ENCODE measurements around the gene PRDM15. TPM values are rescaled to one million over a fixed set of nuclear protein-coding genes. Genes with fewer than 3 reads are reported as not detected.

Gene PRDM15
- total RNA-seq, 6 experiments from 2014 or later, result 3.4 to 4.9 (median 4.0) TPM

DNA sequence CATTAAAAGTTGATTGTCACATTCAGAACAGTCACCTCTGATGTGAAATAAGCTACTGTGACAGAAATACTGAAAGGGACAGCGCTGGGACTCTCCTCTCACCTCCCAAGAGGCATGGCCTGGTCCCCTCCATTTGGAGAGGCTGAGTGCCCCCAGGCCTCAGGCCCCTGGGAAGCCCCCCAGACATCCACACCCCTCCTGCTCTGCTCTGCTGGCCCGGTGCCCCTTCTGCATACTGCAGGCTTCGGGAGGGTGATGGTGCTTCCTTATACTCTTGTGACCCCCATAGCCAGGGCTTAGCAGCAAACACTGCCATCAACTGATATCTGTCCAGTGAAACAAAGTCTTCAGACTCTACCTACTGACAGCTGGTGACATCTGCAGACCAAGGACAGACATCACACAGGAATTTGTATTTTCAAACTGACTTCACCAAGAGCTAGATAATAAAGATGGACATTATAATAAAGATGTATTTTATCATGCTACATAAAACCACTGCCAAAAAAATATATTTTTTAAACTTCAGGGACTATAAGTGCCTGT is 37.8 kb upstream of the PRDM15 start:
- H3K9me3 Mint-ChIP-seq, result no peaks in the 10 kb centered on the region
- H3K4me1 Mint-ChIP-seq (ENCODE audit: low read depth), result no peaks in the 10 kb centered on the region
- no peak overlapping the region for H3K27ac Mint-ChIP-seq
- H3K36me3 Mint-ChIP-seq (ENCODE audit: low read depth), result peaks cover 4% of the 10 kb centered on the region; the same call in 1 of the 2 replicates
- TF ChIP-seq, protein P1, sequence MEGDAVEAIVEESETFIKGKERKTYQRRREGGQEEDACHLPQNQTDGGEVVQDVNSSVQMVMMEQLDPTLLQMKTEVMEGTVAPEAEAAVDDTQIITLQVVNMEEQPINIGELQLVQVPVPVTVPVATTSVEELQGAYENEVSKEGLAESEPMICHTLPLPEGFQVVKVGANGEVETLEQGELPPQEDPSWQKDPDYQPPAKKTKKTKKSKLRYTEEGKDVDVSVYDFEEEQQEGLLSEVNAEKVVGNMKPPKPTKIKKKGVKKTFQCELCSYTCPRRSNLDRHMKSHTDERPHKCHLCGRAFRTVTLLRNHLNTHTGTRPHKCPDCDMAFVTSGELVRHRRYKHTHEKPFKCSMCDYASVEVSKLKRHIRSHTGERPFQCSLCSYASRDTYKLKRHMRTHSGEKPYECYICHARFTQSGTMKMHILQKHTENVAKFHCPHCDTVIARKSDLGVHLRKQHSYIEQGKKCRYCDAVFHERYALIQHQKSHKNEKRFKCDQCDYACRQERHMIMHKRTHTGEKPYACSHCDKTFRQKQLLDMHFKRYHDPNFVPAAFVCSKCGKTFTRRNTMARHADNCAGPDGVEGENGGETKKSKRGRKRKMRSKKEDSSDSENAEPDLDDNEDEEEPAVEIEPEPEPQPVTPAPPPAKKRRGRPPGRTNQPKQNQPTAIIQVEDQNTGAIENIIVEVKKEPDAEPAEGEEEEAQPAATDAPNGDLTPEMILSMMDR (IDR thresholded peaks at IDR 0.05), result no peak
- no peak overlapping the region for H3K4me3 Mint-ChIP-seq
- no peak for DNase-seq
- H3K27me3 Mint-ChIP-seq (ENCODE audit: insufficient read depth), result no peaks in the 10 kb centered on the region

DNA sequence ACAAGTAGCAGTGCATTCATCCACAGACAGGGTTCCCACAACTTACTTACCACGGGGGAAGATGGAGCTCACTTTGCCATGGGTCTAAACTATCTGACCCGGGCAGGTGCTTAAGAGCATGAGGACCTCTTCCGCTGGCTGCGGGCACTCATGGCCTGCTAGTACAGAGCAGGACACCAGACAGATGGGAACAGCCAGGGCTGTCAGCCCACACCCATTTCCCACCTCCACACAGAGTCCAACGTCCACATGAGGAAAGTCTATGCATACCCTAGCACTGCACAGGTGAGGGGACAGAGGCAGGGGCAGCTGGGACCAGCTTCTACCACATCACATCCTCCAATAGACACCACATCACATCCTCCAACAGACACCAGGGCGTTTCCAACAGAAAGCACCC is 35.8 kb upstream of the PRDM15 start:
- no peak overlapping the region for H3K27ac Mint-ChIP-seq
- no peaks in the 10 kb centered on the region for H3K4me1 Mint-ChIP-seq (ENCODE audit: low read depth)
- peaks cover 4% of the 10 kb centered on the region; the same call in 1 of the 2 replicates for H3K36me3 Mint-ChIP-seq (ENCODE audit: low read depth)
- TF ChIP-seq, protein P1 (IDR thresholded peaks at IDR 0.05), result no peak
- no peak for DNase-seq
- no peak overlapping the region for H3K4me3 Mint-ChIP-seq
- H3K27me3 Mint-ChIP-seq (ENCODE audit: insufficient read depth), result no peaks in the 10 kb centered on the region
- H3K9me3 Mint-ChIP-seq, result no peaks in the 10 kb centered on the region

DNA sequence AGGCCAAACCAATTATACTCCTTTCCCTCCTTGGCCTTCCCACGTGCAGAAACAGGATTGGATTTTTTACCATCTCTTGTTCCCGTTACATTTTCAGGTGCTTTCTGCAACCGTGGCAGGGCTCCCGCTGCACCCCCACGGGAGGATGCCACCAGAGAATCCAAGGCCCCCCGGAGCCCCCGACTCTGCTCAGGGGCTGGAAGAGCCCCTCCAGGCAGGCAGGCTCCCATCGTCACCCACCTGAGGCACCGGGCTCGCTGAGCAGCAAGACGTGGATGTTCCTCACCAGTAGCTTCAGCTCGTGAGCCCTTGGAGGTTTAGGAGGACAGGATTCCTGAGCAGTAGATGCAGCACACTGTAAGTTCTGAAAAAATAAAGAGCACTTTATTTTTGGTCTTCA is 35.2 kb upstream of the PRDM15 start:
- DNase-seq, result no peak
- TF ChIP-seq, protein P1 (IDR thresholded peaks at IDR 0.05), result no peak
- Mint-ChIP-seq H3K27me3 (ENCODE audit: insufficient read depth) (no peaks in the 10 kb centered on the region), H3K27ac (no peak overlapping the region), H3K4me3 (no peak overlapping the region), H3K36me3 (ENCODE audit: low read depth) (peaks cover 4% of the 10 kb centered on the region; the same call in 1 of the 2 replicates), H3K4me1 (ENCODE audit: low read depth) (no peaks in the 10 kb centered on the region), H3K9me3 (no peaks in the 10 kb centered on the region)

DNA sequence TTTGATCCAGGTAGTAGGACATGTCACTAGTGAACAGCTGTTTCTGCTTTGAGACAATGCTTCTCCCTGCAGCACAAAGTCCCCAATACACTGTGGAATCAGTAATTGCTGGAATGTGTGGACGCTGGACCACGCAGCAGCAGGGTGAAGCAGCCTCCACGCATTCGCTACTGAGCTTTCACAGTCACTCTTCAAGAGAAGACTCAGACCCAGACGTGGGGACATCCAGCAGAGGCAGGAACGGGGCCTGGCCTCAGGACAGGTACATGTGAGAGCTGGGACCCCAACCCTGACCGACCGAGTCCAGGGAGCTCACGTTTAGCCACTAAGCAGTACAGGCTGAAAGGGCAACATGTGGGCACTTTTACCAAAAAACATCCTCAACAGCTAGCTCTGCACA is 34.1 kb upstream of the PRDM15 start:
- TF ChIP-seq, protein P1 (IDR thresholded peaks at IDR 0.05), result no peak
- no peak for DNase-seq
- Mint-ChIP-seq H3K9me3 (no peaks in the 10 kb centered on the region), H3K27me3 (ENCODE audit: insufficient read depth) (no peaks in the 10 kb centered on the region), H3K27ac (no peak overlapping the region), H3K4me1 (ENCODE audit: low read depth) (no peaks in the 10 kb centered on the region), H3K36me3 (ENCODE audit: low read depth) (peaks cover 7% of the 10 kb centered on the region; the same call in 1 of the 2 replicates), H3K4me3 (no peak overlapping the region)

DNA sequence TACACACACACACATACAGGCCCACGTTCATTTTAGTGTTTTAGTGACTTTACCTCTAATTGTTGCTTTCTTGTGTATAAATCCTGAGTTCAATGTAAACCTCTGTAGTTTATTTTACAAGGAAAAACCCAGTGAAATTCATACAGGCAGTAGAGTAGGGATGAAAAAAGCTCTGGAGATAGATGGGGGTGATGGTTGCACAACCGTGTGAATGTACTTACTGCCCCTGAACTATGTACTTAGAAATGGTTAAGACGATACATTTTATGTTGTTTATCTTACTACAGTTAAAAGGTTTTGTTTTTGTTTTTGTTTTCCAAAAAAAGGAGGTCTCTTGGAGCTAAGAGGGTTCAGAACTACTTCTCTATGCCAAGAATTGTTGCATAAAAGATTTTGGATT is 29.7 kb upstream of the PRDM15 start:
- no peak for DNase-seq
- no peak overlapping the region for H3K27ac Mint-ChIP-seq
- H3K36me3 Mint-ChIP-seq (ENCODE audit: low read depth), result peaks cover 19% of the 10 kb centered on the region
- no peak overlapping the region for H3K4me3 Mint-ChIP-seq
- H3K9me3 Mint-ChIP-seq, result no peaks in the 10 kb centered on the region
- no peaks in the 10 kb centered on the region for H3K4me1 Mint-ChIP-seq (ENCODE audit: low read depth)
- no peaks in the 10 kb centered on the region; the same call in 1 of the 2 replicates for H3K27me3 Mint-ChIP-seq (ENCODE audit: insufficient read depth)
- TF ChIP-seq, protein P1 (IDR thresholded peaks at IDR 0.05), result no peak

Measured in HFFc6 (cell line).